GM18861 (cell line): Measurements from ENCODE around the gene PRKAG2.

Experiments used
- ATAC-seq: cut with Tn5 transposase; IDR thresholded peaks from one replicate; pipeline ENCODE4 v1.9.1; 2021; ENCODE audit not compliant: unreplicated experiment

PRKAG2 gene

GRCh38 chr7:151631953-151632749 is 244.8 kb downstream of the PRKAG2 start:
- ATAC-seq, result peak; percentile 60

- peak; percentile 9 for ATAC-seq
Measured at GRCh38 chr7:151631570-151631952, 245.4 kb downstream of the PRKAG2 start.

- no peak for ATAC-seq
Measured at GRCh38 chr7:151630851-151631569, 245.9 kb downstream of the PRKAG2 start.

- no peak for ATAC-seq
Measured at GRCh38 chr7:151630358-151630757, 246.6 kb downstream of the PRKAG2 start.

GRCh38 chr7:151629713-151630272 is 247.1 kb downstream of the PRKAG2 start:
- no peak for ATAC-seq

GRCh38 chr7:151628846-151629604 is 247.9 kb downstream of the PRKAG2 start:
- ATAC-seq, result no peak

- no peak for ATAC-seq
Measured at GRCh38 chr7:151626422-151627115, 250.3 kb downstream of the PRKAG2 start.

- no peak for ATAC-seq
Measured at GRCh38 chr7:151625606-151626005, 251.3 kb downstream of the PRKAG2 start.

GRCh38 chr7:151624246-151624928 is 252.5 kb downstream of the PRKAG2 start:
- ATAC-seq, result no peak

- no peak for ATAC-seq
Measured at GRCh38 chr7:151623766-151624165, 253.1 kb downstream of the PRKAG2 start.

- no peak for ATAC-seq
Measured at GRCh38 chr7:151621961-151622360, 255.0 kb downstream of the PRKAG2 start.

- no peak for ATAC-seq
Measured at GRCh38 chr7:151616443-151617213, 260.3 kb downstream of the PRKAG2 start.

- no peak for ATAC-seq
Measured at GRCh38 chr7:151615784-151616183, 261.1 kb downstream of the PRKAG2 start.

GRCh38 chr7:151615058-151615457 is 261.9 kb downstream of the PRKAG2 start:
- no peak for ATAC-seq

GRCh38 chr7:151614019-151614418 is 262.9 kb downstream of the PRKAG2 start:
- no peak for ATAC-seq

- ATAC-seq, result no peak
Measured at GRCh38 chr7:151611878-151612277, 265.0 kb downstream of the PRKAG2 start.

GRCh38 chr7:151611041-151611440 is 265.9 kb downstream of the PRKAG2 start:
- no peak for ATAC-seq

- ATAC-seq, result no peak
Measured at GRCh38 chr7:151608031-151608551, 268.8 kb downstream of the PRKAG2 start.

- ATAC-seq, result no peak
Measured at GRCh38 chr7:151607464-151607867, 269.4 kb downstream of the PRKAG2 start.
